ENCODE measurements around the gene CD300LB. TPM values are rescaled to one million over a fixed set of nuclear protein-coding genes. Genes with fewer than 3 reads are reported as not detected.
"Not testable (repeated sequence)": the region's sequence is repeated elsewhere in the genome, so short reads cannot be mapped to it uniquely, and the experiment has no call there.

Gene CD300LB
- total RNA-seq, 4 donors from 2014 or later, result 0.19 TPM; not detected in 2

- Histone ChIP-seq H3K27ac (no peak overlapping the region), H3K27me3 (peaks cover 0 to 19% (median 0%) of the 10 kb centered on the region in 4 donors), H3K36me3 (no peaks in the 10 kb centered on the region), H3K4me1 (no peaks in the 10 kb centered on the region), H3K9me3 (peaks cover 0 to 11% (median 3%) of the 10 kb centered on the region in 3 donors), H3K4me3 (no peak overlapping the region)
- no peak for DNase-seq
- WGBS, 2 donors, result 71 to 86% methylated on average over 1 to 2 of the region's 3 CpGs
- intact Hi-C loops (cut with DNase I), result no loop called here
- TF ChIP-seq CTCF (IDR thresholded peaks at IDR 0.05), result no peak
- TF ChIP-seq POLR2A (IDR thresholded peaks at IDR 0.05), result no peak
These were observed 8.0 kb downstream of the CD300LB start for GRCh38 chr17:74523308-74523707.

GRCh38 chr17:74522381-74523105, 8.7 kb downstream of the CD300LB start:
- Histone ChIP-seq H3K9me3 (peaks cover 0 to 12% (median 3%) of the 10 kb centered on the region in 3 donors), H3K4me3 (no peak overlapping the region), H3K4me1 (no peaks in the 10 kb centered on the region), H3K36me3 (no peaks in the 10 kb centered on the region), H3K27ac (no peak overlapping the region), H3K27me3 (peaks cover 0 to 19% (median 0%) of the 10 kb centered on the region in 4 donors)
- no peak for DNase-seq
- intact Hi-C loops (cut with DNase I), result no loop called here
- WGBS, 2 donors, result 77 to 80% methylated on average over 4 to 5 of the region's 10 CpGs
- no peak for TF ChIP-seq POLR2A (IDR thresholded peaks at IDR 0.05)
- no peak for TF ChIP-seq CTCF (IDR thresholded peaks at IDR 0.05)

GRCh38 chr17:74521701-74522201, 9.5 kb downstream of the CD300LB start:
- Histone ChIP-seq H3K4me1 (no peaks in the 10 kb centered on the region), H3K9me3 (peaks cover 0 to 12% (median 3%) of the 10 kb centered on the region in 3 donors), H3K36me3 (no peaks in the 10 kb centered on the region), H3K4me3 (no peak overlapping the region), H3K27ac (peak overlapping the region in 3 of 4 donors; percentile 19 to 81 (median 68)), H3K27me3 (peaks cover 0 to 19% (median 0%) of the 10 kb centered on the region in 4 donors)
- DNase-seq, result no peak
- no peak for TF ChIP-seq CTCF (IDR thresholded peaks at IDR 0.05)
- TF ChIP-seq POLR2A (IDR thresholded peaks at IDR 0.05), result no peak
- WGBS, 2 donors, result 64 to 85% methylated on average over 2 to 7 of the region's 9 CpGs
- intact Hi-C loops (cut with DNase I), result no loop called here

GRCh38 chr17:74520790-74521480, 10.3 kb downstream of the CD300LB start:
- Histone ChIP-seq H3K27me3 (peaks cover 0 to 19% (median 0%) of the 10 kb centered on the region in 4 donors), H3K4me1 (no peaks in the 10 kb centered on the region), H3K36me3 (no peaks in the 10 kb centered on the region), H3K27ac (peak overlapping the region in 3 of 4 donors; percentile 19 to 81 (median 68)), H3K4me3 (no peak overlapping the region), H3K9me3 (peaks cover 0 to 12% (median 3%) of the 10 kb centered on the region in 3 donors)
- DNase-seq, result no peak
- intact Hi-C loops (cut with DNase I), result no loop called here
- WGBS, 2 donors, result 52 to 89% methylated on average over 9 to 16 of the region's 21 CpGs
- TF ChIP-seq CTCF (IDR thresholded peaks at IDR 0.05), result no peak

- H3K27ac ChIP-seq, result peak overlapping the region in 1 of 4 donors; percentile 60
- H3K4me1 ChIP-seq, result no peaks in the 10 kb centered on the region
- peaks cover 0 to 12% (median 3%) of the 10 kb centered on the region in 3 donors for H3K9me3 ChIP-seq
- 57 to 62% methylated on average over 3 of the region's 3 CpGs for WGBS, 2 donors
- intact Hi-C loops (cut with DNase I), result no loop called here
- TF ChIP-seq CTCF (IDR thresholded peaks at IDR 0.05) (no peak), POLR2A (IDR thresholded peaks at IDR 0.05) (no peak)
- H3K36me3 ChIP-seq, result no peaks in the 10 kb centered on the region
- H3K4me3 ChIP-seq, result no peak overlapping the region
- H3K27me3 ChIP-seq, result peaks cover 0 to 19% (median 0%) of the 10 kb centered on the region in 4 donors
- DNase-seq, result no peak
These were observed 11.2 kb downstream of the CD300LB start for GRCh38 chr17:74520016-74520434.

GRCh38 chr17:74518413-74518981, 12.8 kb downstream of the CD300LB start:
- H3K27ac ChIP-seq; H3K4me1 ChIP-seq; H3K4me3 ChIP-seq; intact Hi-C loops (cut with DNase I); DNase-seq; H3K36me3 ChIP-seq: not testable (repeated sequence)
- WGBS, 2 donors, result 72 to 73% methylated on average over 6 of the region's 6 CpGs
- Histone ChIP-seq H3K9me3 (peaks cover 0 to 10% (median 3%) of the 10 kb centered on the region in 3 donors), H3K27me3 (peaks cover 0 to 13% (median 0%) of the 10 kb centered on the region in 4 donors)

All from esophagus squamous epithelium (tissue), 5 donors.